ENCODE data around the gene COX8A.

GRCh38 chr11:64008914-64009633 lies 34.7 kb downstream of the COX8A start:
- TF ChIP-seq CTCF (IDR thresholded peaks at IDR 0.05) (no peak), POLR2A (IDR thresholded peaks at IDR 0.05) (no peak)

All from uterus (tissue), 2 donors.